HG03159 (cell line): ENCODE data around the gene ZNF568.

ENCODE experiments used
- ATAC-seq: cut with Tn5 transposase; IDR thresholded peaks from one replicate; pipeline ENCODE4 v1.9.1; 2021; ENCODE audit warnings: mild to moderate bottlenecking, moderate library complexity; ENCODE audit not compliant: unreplicated experiment

ZNF568 gene

GRCh38 chr19:36997843-36998235, 81.7 kb downstream of the ZNF568 start:
- ATAC-seq: no peak

GRCh38 chr19:36999313-36999712, 83.2 kb downstream of the ZNF568 start:
- no peak for ATAC-seq

- ATAC-seq: no peak
Measured at GRCh38 chr19:37007587-37008220, 91.6 kb downstream of the ZNF568 start.

GRCh38 chr19:37009871-37010270, 93.7 kb downstream of the ZNF568 start:
- no peak for ATAC-seq

DNA sequence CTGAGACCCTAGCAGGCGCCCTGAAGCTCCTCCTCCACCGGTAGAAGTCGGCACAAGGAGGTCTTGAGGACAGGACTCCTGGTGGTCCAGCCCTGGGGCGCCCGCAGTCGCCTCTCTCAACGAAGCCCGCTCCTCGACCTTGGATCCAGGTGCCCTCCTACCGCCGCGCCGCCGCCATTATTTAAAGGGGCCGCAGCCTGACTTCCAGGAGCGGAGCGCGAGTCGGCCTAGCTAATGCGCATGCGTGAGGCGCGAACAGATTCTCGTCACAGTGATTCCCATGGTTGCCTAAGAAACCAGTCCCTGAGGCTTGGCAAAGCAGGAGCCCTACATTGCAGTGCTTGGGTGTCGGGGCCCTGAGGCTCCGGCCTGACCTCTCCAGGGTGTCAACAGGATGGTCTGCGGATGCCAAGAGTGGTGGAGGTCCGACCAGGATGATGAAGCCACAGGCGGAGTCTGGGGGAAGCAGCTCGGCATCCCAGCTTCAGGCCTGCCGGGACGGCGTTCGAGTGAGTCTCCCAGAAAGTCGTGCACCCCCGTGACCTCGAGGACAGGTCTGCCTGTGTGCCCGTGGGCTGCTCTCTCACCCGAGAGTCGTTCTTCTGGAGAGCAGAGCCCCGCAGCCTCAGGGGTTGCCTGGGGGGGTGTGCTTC, 96.1 kb downstream of the ZNF568 start:
- ATAC-seq: no peak

DNA sequence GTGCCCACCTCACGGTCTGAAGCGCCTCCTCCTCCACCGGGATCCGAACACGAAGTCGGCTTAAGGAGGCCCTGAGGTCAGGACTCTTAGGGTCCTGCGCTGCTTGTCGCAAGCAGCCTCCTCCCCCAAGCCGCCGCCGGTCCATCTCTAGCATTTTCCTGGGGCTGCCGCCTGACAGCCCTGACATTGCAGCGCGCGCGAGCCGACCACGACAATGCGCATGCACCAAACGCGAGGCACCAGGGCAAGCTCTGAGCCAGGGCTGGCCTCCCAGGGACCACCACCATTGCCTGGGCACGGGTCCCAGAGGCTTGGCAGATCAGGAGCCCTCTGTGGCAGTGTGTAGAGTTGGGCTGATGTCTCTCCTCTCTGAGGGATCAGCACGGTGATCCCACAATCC, 98.3 kb downstream of the ZNF568 start:
- ATAC-seq: no peak

DNA sequence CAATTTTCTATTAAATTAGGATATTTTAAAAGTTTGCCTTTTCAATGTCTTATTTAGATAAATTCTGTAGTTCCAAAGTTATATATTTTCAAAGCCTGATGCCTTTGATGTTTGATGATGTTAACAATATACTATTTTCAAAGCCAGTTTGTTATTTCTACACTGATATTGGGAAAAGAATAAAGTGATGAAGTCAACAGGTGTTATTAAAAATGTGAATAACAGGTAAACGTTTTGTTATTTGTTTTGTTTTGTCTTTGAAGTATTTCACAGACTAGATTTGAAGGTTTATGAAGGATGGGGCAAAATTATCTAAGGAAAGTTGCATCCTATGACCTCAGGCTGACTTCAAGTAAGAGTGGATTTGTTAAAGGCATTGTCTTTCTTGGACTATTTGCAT, 129.0 kb downstream of the ZNF568 start:
- no peak for ATAC-seq
